H1 (cell line): Measurements from ENCODE around the gene LAP3. TPM values are rescaled to one million over a fixed set of nuclear protein-coding genes. Genes with fewer than 3 reads are reported as not detected.

ENCODE experiments used
- CTCF ChIA-PET: fragments of 300-600 bp; sonication (Branson Sonifier 250); formaldehyde crosslinking; loops from one replicate; lab custom pipeline; 2021; ENCODE audit not compliant: partially characterized antibody; lab: Charles Lee
- POLR2A ChIA-PET: fragments of 300-600 bp; sonication (Branson Sonifier 250); formaldehyde crosslinking; loops from one replicate; lab custom pipeline; 2021; ENCODE audit warnings: inconsistent platforms; ENCODE audit not compliant: partially characterized antibody; lab: Charles Lee
- DNase-seq, 2 experiments: peaks; one replicate each; pipeline versions ENCODE4 v3.0.0 to v3.0.0-alpha.2; 2010 to 2022; ENCODE audit warnings: low spot score in 2 of 2, low read depth in 1 of 2, mixed read lengths in 1 of 2
- FAIRE-seq: peaks from 2 replicates; lab custom pipeline; 2011; peaks lifted over from hg19 to GRCh38; lab: Jason Lieb, UNC
- H2AFZ ChIP-seq: 2 replicates; pipeline ENCODE4 v1.8.1; 2012; ENCODE audit warnings: low read length, inconsistent platforms
- H2AK5ac ChIP-seq: 2 replicates; pipeline ENCODE4 v1.6.1; 2013; ENCODE audit warnings: low read depth, low read length
- H2BK120ac ChIP-seq: replicated peaks from 2 replicates; pipeline ENCODE3; 2013; ENCODE audit warnings: low read depth, low read length, inconsistent platforms
- H2BK12ac ChIP-seq: 2 replicates; pipeline ENCODE4 v1.6.1; 2013; ENCODE audit warnings: low read depth, low read length
- H2BK15ac ChIP-seq: 2 replicates; pipeline ENCODE4 v1.6.1; 2013; ENCODE audit warnings: low read length
- H2BK20ac ChIP-seq: 2 replicates; pipeline ENCODE4 v1.6.1; 2013; ENCODE audit warnings: low read length
- H2BK5ac ChIP-seq: 2 replicates; pipeline ENCODE4 v1.6.1; 2013; ENCODE audit warnings: low read depth, low read length
- H3K14ac ChIP-seq: 2 replicates; pipeline ENCODE4 v1.6.1; 2013; ENCODE audit warnings: inconsistent platforms; ENCODE audit not compliant: insufficient read length
- H3K18ac ChIP-seq: 2 replicates; pipeline ENCODE4 v1.6.1; 2013; ENCODE audit warnings: low read length; ENCODE audit errors: extremely low read depth
- H3K23ac ChIP-seq: 2 replicates; pipeline ENCODE4 v1.6.1; 2013; ENCODE audit warnings: inconsistent platforms; ENCODE audit not compliant: insufficient read length
- H3K23me2 ChIP-seq: 2 replicates; pipeline ENCODE4 v1.6.1; 2013; ENCODE audit warnings: low read depth, low read length
- H3K27ac ChIP-seq: 2 replicates; pipeline ENCODE4 v1.6.1; 2011; ENCODE audit warnings: low read depth, low read length, inconsistent platforms
- H3K27me3 ChIP-seq, 4 experiments: replicated peaks in 1 of 4; 1 replicate in 1 of 4; 2 replicates in 3 of 4; pipeline versions ENCODE4 v1.6.1 to v1.8.1; 2011 to 2013; ENCODE audit warnings: low read length in 3 of 4, mild to moderate bottlenecking in 3 of 4, inconsistent platforms in 2 of 4, mixed read lengths in 2 of 4, moderate library complexity in 1 of 4; ENCODE audit not compliant: control insufficient read depth in 3 of 4, insufficient read depth in 3 of 4; ENCODE audit errors: extremely low read depth in 1 of 4
- H3K36me3 ChIP-seq, 4 experiments: 2 replicates each; pipeline versions ENCODE4 v1.6.1 to v1.8.1; 2011 to 2013; ENCODE audit warnings: mild to moderate bottlenecking in 4 of 4, low read length in 3 of 4, moderate library complexity in 2 of 4, control low read depth in 1 of 4, inconsistent platforms in 1 of 4; ENCODE audit not compliant: insufficient read depth in 4 of 4, control insufficient read depth in 2 of 4
- H3K4ac ChIP-seq: replicated peaks from 2 replicates; pipeline ENCODE3; 2013; ENCODE audit warnings: low read length, low read depth, mixed read lengths, inconsistent platforms; ENCODE audit not compliant: insufficient read length
- H3K4me1 ChIP-seq, 4 experiments: replicated peaks in 1 of 4; 1 replicate in 1 of 4; 2 replicates in 3 of 4; pipeline versions ENCODE4 v1.6.1 to v1.8.1; 2011 to 2013; ENCODE audit warnings: low read length in 3 of 4, inconsistent platforms in 2 of 4, mixed read lengths in 1 of 4; ENCODE audit not compliant: insufficient read depth in 4 of 4, control insufficient read depth in 3 of 4
- H3K4me2 ChIP-seq, 2 experiments: 2 replicates each; pipeline versions ENCODE4 v1.6.1 to v1.8.1; 2011 to 2013; ENCODE audit warnings: low read depth in 2 of 2, low read length in 2 of 2, control low read depth in 1 of 2, inconsistent platforms in 1 of 2, mild to moderate bottlenecking in 1 of 2; ENCODE audit not compliant: insufficient read depth in 1 of 2
- H3K4me3 ChIP-seq, 4 experiments: fragments of 200-600, 300-600 bp in 1 of 4; sonication (generic), shearing (Covaris generic), sonication (Bioruptor Twin) in 1 of 4; 2 replicates each; pipeline versions ENCODE4 v1.5.1 to v1.8.1; 2011 to 2016; ENCODE audit warnings: low read length in 4 of 4, low read depth in 3 of 4, control low read depth in 2 of 4, inconsistent platforms in 2 of 4, mild to moderate bottlenecking in 2 of 4, mixed read lengths in 1 of 4, moderate library complexity in 1 of 4; ENCODE audit not compliant: insufficient read depth in 2 of 4; ENCODE audit errors: extremely low read depth in 1 of 4
- H3K56ac ChIP-seq: replicated peaks from 2 replicates; pipeline ENCODE3; 2013; ENCODE audit warnings: low read depth, mild to moderate bottlenecking, mixed read lengths, low read length, inconsistent platforms; ENCODE audit not compliant: insufficient read length
- H3K79me1 ChIP-seq: 2 replicates; pipeline ENCODE4 v1.6.1; 2013; ENCODE audit warnings: low read depth, low read length, control low read depth
- H3K79me2 ChIP-seq, 2 experiments: 2 replicates each; pipeline versions ENCODE4 v1.6.1 to v1.8.1; 2012 to 2013; ENCODE audit warnings: low read length in 2 of 2, mild to moderate bottlenecking in 2 of 2, inconsistent platforms in 1 of 2; ENCODE audit not compliant: insufficient read depth in 2 of 2, control insufficient read depth in 1 of 2
- H3K9ac ChIP-seq, 4 experiments: replicated peaks in 1 of 4; 1 replicate in 1 of 4; 2 replicates in 3 of 4; pipeline versions ENCODE4 v1.6.1 to v1.8.1; 2011 to 2013; ENCODE audit warnings: low read depth in 3 of 4, low read length in 3 of 4, control low read depth in 2 of 4, mild to moderate bottlenecking in 2 of 4, moderate library complexity in 2 of 4, inconsistent platforms in 1 of 4; ENCODE audit errors: extremely low read depth in 1 of 4
- H3K9me3 ChIP-seq, 2 experiments: 2 replicates each; pipeline versions ENCODE4 v1.6.1 to v1.8.1; 2012 to 2013; ENCODE audit warnings: mild to moderate bottlenecking in 2 of 2, moderate library complexity in 2 of 2, control low read depth in 1 of 2, inconsistent platforms in 1 of 2, low read depth in 1 of 2, low read length in 1 of 2, mixed read lengths in 1 of 2; ENCODE audit not compliant: insufficient read depth in 2 of 2
- H4K20me1 ChIP-seq, 2 experiments: replicated peaks in 1 of 2; 2 replicates each; pipeline versions ENCODE3 to v1.8.1; 2011 to 2013; ENCODE audit warnings: inconsistent platforms in 2 of 2, low read length in 2 of 2, mild to moderate bottlenecking in 1 of 2; ENCODE audit not compliant: insufficient read depth in 2 of 2, control insufficient read depth in 1 of 2
- H4K5ac ChIP-seq: 2 replicates; pipeline ENCODE4 v1.6.1; 2013; ENCODE audit warnings: low read length, low read depth, mixed read lengths, inconsistent platforms; ENCODE audit not compliant: insufficient read length
- H4K8ac ChIP-seq: 2 replicates; pipeline ENCODE4 v1.8.0; 2013; ENCODE audit warnings: mild to moderate bottlenecking, moderate library complexity, low read length, inconsistent platforms; ENCODE audit not compliant: insufficient read depth; ENCODE audit errors: extremely low read depth
- H4K91ac ChIP-seq: replicated peaks from 2 replicates; pipeline ENCODE3; 2013; ENCODE audit warnings: low read length, mixed read lengths, inconsistent platforms; ENCODE audit not compliant: insufficient read length
- CBX8 ChIP-seq: fragments of 300-800, 300-1000 bp; sonication (generic); IDR thresholded peaks from 2 replicates; pipeline ENCODE4 v1.7.1; 2016; ENCODE audit warnings: low read depth, low read length, borderline replicate concordance
- GTF2F1 ChIP-seq: IDR thresholded peaks from 2 replicates; pipeline ENCODE4 v1.6.1; 2012; ENCODE audit warnings: low read depth, low read length, improper control_type of control experiment, borderline replicate concordance
- HDAC6 ChIP-seq: IDR thresholded peaks from one replicate; pipeline ENCODE4 v1.7.1; 2012; ENCODE audit warnings: low read depth, mild to moderate bottlenecking, inconsistent platforms, low read length, moderate library complexity
- POLR2AphosphoS5 ChIP-seq: IDR thresholded peaks from 2 replicates; pipeline ENCODE4 v1.6.1; 2011; ENCODE audit warnings: low read depth, low read length
- SIRT6 ChIP-seq: IDR thresholded peaks from one replicate; pipeline ENCODE4 v1.7.1; 2012; ENCODE audit warnings: low read length, inconsistent platforms
- WGBS, 2 experiments: shearing (Covaris generic) in 1 of 2; methylation state at CpG; one replicate each; pipeline versions ENCODE4 v1.1.6 to v1.1.7; 2013 to 2015; ENCODE audit warnings: low lambda C conversion rate in 2 of 2, mixed read lengths in 2 of 2, inconsistent platforms in 1 of 2, low coverage in 1 of 2, missing lambda C conversion rate in 1 of 2; ENCODE audit not compliant: insufficient replicate concordance in 2 of 2, insufficient coverage in 1 of 2, insufficient read length in 1 of 2; ENCODE audit errors: extremely low coverage in 1 of 2, missing lambda C conversion rate in 1 of 2; 5-methylcytosine and 5-hydroxymethylcytosine counted together
- polyA plus RNA-seq, 7 experiments: library from polyadenylated mRNA; depleted of rRNA in 3 of 7; stranded (reverse) in 5 of 7; unstranded in 2 of 7; fragments of >200 nt in 5 of 7; fragments of 200-250 nt in 2 of 7; gene quantifications; 1 replicate in 5 of 7; 2 replicates in 1 of 7; 4 replicates in 1 of 7; pipeline versions ENCODE4 v1.2.1 to v1.2.3, GENCODE V29; 2011 to 2013; ENCODE audit warnings: missing spikeins in 2 of 7, mixed read lengths in 2 of 7
- total RNA-seq: library from RNA; stranded (reverse); fragmentation: NEBNext Ultra II Directional; extraction: Animal tissue kit (Norgen Biotek cat#: 25700); gene quantifications from 2 replicates; pipeline ENCODE4 v1.2.1, GENCODE V29; 2021
- TF ChIP-seq, protein P1 (sequence below): IDR thresholded peaks from 2 replicates; pipeline ENCODE4 v1.6.1; 2012; ENCODE audit warnings: inconsistent platforms
- TF ChIP-seq, protein P2 (sequence below): IDR thresholded peaks from 2 replicates; pipeline ENCODE4 v1.6.1; 2012; ENCODE audit warnings: inconsistent platforms
- TF ChIP-seq, protein P3 (sequence below): IDR thresholded peaks from 2 replicates; pipeline ENCODE4 v1.6.1; 2012; ENCODE audit warnings: low read length, inconsistent platforms

LAP3 gene
- total and polyA plus RNA-seq, 2 of the 8 experiments (the other 6 are each of a cell fraction or from before 2014, with no cell fraction given): 28.3 to 50.9 TPM

DNA sequence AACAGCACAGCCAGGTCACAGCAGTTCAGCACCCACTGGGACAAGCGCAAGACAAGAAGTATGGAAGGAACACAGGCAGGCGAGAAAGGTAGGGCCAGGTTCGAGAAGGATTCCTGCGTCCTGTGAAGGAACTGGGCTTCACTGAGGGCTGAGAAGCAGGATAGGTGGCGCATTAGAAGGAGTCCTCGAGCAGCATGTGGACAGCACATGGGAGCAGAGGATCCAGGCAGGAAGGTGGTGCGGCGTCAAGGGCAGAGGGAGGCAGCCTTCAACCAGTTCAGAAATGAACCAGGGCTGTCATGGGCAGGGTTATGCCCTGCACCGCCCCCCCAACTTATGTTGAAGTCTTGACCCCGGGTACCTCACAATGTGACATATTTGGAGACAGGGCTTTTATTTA, 30.8 kb upstream of the LAP3 start:
- no peak overlapping the region for H3K9ac ChIP-seq
- 0 out of 2 replicates have a peak overlapping the region, but pooled peaks have one; percentile 7 for H2BK12ac ChIP-seq
- 0 out of 2 replicates have a peak, but pooled peaks cover 3% of the 10 kb centered on the region for H3K23me2 ChIP-seq
- no peak overlapping the region for H4K5ac ChIP-seq
- peak overlapping the region; percentile 24; the same call in 1 of the 2 replicates for H2AK5ac ChIP-seq
- WGBS, 2 experiments: 85% methylated on average over 10 of the region's 10 CpGs; no CpG with 5 or more reads in 1 of the 2 experiments
- H3K4me2 ChIP-seq: no peak overlapping the region
- POLR2A ChIA-PET: no interaction called here
- no peak overlapping the region for H3K18ac ChIP-seq
- H3K4me3 ChIP-seq: no peak overlapping the region
- no peaks in the 10 kb centered on the region for H3K36me3 ChIP-seq
- no peak overlapping the region for H2AFZ ChIP-seq
- H3K79me1 ChIP-seq: no peaks in the 10 kb centered on the region
- no peak overlapping the region for H3K23ac ChIP-seq
- no peak overlapping the region for H3K27ac ChIP-seq
- H4K91ac ChIP-seq: no peak overlapping the region
- no peak overlapping the region for H4K8ac ChIP-seq
- CTCF ChIA-PET: interaction anchor here (2.0 kb wide), 1 partner anchor 18 kb away, joined by 5 read pairs; no protein-coding TSS in a partner anchor
- no peaks in the 10 kb centered on the region for H3K27me3 ChIP-seq
- DNase-seq (no peak), FAIRE-seq (no peak)
- no peak overlapping the region for H3K14ac ChIP-seq
- H3K56ac ChIP-seq: no peak overlapping the region
- H2BK20ac ChIP-seq: no peak overlapping the region
- H3K4ac ChIP-seq: no peak overlapping the region
- H2BK120ac ChIP-seq: no peak overlapping the region
- no peak for TF ChIP-seq CBX8
- TF ChIP-seq, protein P1, sequence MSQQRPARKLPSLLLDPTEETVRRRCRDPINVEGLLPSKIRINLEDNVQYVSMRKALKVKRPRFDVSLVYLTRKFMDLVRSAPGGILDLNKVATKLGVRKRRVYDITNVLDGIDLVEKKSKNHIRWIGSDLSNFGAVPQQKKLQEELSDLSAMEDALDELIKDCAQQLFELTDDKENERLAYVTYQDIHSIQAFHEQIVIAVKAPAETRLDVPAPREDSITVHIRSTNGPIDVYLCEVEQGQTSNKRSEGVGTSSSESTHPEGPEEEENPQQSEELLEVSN: peak; percentile 76
- TF ChIP-seq, protein P2, sequence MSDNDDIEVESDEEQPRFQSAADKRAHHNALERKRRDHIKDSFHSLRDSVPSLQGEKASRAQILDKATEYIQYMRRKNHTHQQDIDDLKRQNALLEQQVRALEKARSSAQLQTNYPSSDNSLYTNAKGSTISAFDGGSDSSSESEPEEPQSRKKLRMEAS: peak; percentile 82
- TF ChIP-seq, protein P3, sequence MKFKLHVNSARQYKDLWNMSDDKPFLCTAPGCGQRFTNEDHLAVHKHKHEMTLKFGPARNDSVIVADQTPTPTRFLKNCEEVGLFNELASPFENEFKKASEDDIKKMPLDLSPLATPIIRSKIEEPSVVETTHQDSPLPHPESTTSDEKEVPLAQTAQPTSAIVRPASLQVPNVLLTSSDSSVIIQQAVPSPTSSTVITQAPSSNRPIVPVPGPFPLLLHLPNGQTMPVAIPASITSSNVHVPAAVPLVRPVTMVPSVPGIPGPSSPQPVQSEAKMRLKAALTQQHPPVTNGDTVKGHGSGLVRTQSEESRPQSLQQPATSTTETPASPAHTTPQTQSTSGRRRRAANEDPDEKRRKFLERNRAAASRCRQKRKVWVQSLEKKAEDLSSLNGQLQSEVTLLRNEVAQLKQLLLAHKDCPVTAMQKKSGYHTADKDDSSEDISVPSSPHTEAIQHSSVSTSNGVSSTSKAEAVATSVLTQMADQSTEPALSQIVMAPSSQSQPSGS: no peak
- no peak for TF ChIP-seq POLR2AphosphoS5
- TF ChIP-seq HDAC6: no peak
- TF ChIP-seq GTF2F1: no peak
- no peak for TF ChIP-seq SIRT6
- H3K9me3 ChIP-seq: no peaks in the 10 kb centered on the region
- H3K79me2 ChIP-seq: no peaks in the 10 kb centered on the region
- H2BK5ac ChIP-seq: no peak overlapping the region
- no peaks in the 10 kb centered on the region for H4K20me1 ChIP-seq
- H2BK15ac ChIP-seq: no peak overlapping the region
- H3K4me1 ChIP-seq: peaks cover 0 to 4% (median 2%) of the 10 kb centered on the region in 4 experiments; a peak in 4 of 7 replicates
